Vagina (tissue), 2 donors: ENCODE data around the gene PGA4. TPM values are rescaled to one million over a fixed set of nuclear protein-coding genes. Genes with fewer than 3 reads are reported as not detected.

ENCODE experiments used
- DNase-seq, 2 donors: peaks; one replicate each; pipeline ENCODE4 v3.0.0-alpha.2; 2017; ENCODE audit errors: extremely low spot score in 2 of 2
- H3K27ac ChIP-seq: fragments of 200-600 bp; sonication (generic); one replicate; pipeline ENCODE4 v1.5.1; 2019
- H3K27me3 ChIP-seq: fragments of 200-600 bp; sonication (generic); one replicate; pipeline ENCODE4 v1.5.1; 2019
- H3K36me3 ChIP-seq, 2 donors: fragments of 200-600 bp; sonication (generic); one replicate each; pipeline ENCODE4 v1.5.1; 2017 to 2019
- H3K4me1 ChIP-seq: fragments of 200-600 bp; sonication (generic); one replicate; pipeline ENCODE4 v1.5.1; 2019
- H3K4me3 ChIP-seq, 2 donors: fragments of 200-600 bp; sonication (generic); 1 replicate in 1 of 2; 2 replicates in 1 of 2; pipeline ENCODE4 v1.5.1; 2016 to 2019
- H3K9me3 ChIP-seq: fragments of 200-600 bp; sonication (generic); one replicate; pipeline ENCODE4 v1.5.1; 2019
- CTCF ChIP-seq, 3 experiments: fragments of 450-650 bp in 2 of 3; fragments of 200-600 bp in 1 of 3; sonication (generic) in 1 of 3; IDR thresholded peaks; one replicate each; pipeline ENCODE4 v1.5.1; 2017 to 2019; ENCODE audit warnings: antibody characterized with exemption in 3 of 3, mild to moderate bottlenecking in 2 of 3, moderate library complexity in 2 of 3
- POLR2A ChIP-seq, 2 donors: fragments of 450-650 bp; IDR thresholded peaks; one replicate each; pipeline ENCODE4 v1.6.1; 2017; ENCODE audit warnings: antibody characterized with exemption in 2 of 2, mild to moderate bottlenecking in 2 of 2, moderate library complexity in 2 of 2
- POLR2AphosphoS5 ChIP-seq, 2 donors: sonication (generic); formaldehyde crosslinking; IDR thresholded peaks; one replicate each; pipeline ENCODE4 v1.9.0; 2017; ENCODE audit warnings: antibody characterized with exemption in 2 of 2, mild to moderate bottlenecking in 2 of 2, low read depth in 1 of 2; ENCODE audit not compliant: insufficient read depth in 1 of 2
- intact Hi-C: fragments of 100-400 bp; cut with DNase I; formaldehyde crosslinking; loops from one replicate; pipeline ENCODE4 v1.15.1; 2023
- total RNA-seq: library from RNA; depleted of rRNA; stranded (reverse); fragments of >200 nt; gene quantifications from one replicate; pipeline ENCODE4 v1.2.3, GENCODE V29; 2016

PGA4 gene
- total RNA-seq, 1 donor from 2014 or later = 7.6 TPM

GRCh38 chr11:61187505-61188130 lies 34.5 kb upstream of the PGA4 start:
- Histone ChIP-seq H3K4me1 (no peaks in the 10 kb centered on the region), H3K27me3 (no peaks in the 10 kb centered on the region), H3K27ac (no peak overlapping the region), H3K9me3 (no peaks in the 10 kb centered on the region), H3K4me3 (no peak overlapping the region), H3K36me3 (no peaks in the 10 kb centered on the region)
- intact Hi-C loops = loop anchor here (10.0 kb wide), 1 partner anchor 53 kb away; no protein-coding TSS in a partner anchor
- peak; percentile 58 to 85 (median 67) for TF ChIP-seq CTCF (IDR thresholded peaks at IDR 0.05)
- no peak for TF ChIP-seq POLR2A (IDR thresholded peaks at IDR 0.05)
- TF ChIP-seq POLR2AphosphoS5 (IDR thresholded peaks at IDR 0.05; ENCODE audit: insufficient read depth in 1 of 2, low read depth in 1 of 2) = peak in 1 of 2 donors; percentile 31
- DNase-seq = no peak

GRCh38 chr11:61189933-61190332 lies 32.2 kb upstream of the PGA4 start:
- DNase-seq = no peak
- intact Hi-C loops = loop anchor here (10.0 kb wide), 1 partner anchor 55 kb away; no protein-coding TSS in a partner anchor

GRCh38 chr11:61193596-61193995 lies 28.6 kb upstream of the PGA4 start:
- Histone ChIP-seq H3K4me1 (no peaks in the 10 kb centered on the region), H3K27me3 (no peaks in the 10 kb centered on the region), H3K9me3 (peaks cover 2% of the 10 kb centered on the region), H3K4me3 (no peak overlapping the region), H3K27ac (no peak overlapping the region), H3K36me3 (no peaks in the 10 kb centered on the region)
- intact Hi-C loops = no loop called here
- no peak for TF ChIP-seq POLR2A (IDR thresholded peaks at IDR 0.05)
- no peak for TF ChIP-seq POLR2AphosphoS5 (IDR thresholded peaks at IDR 0.05; ENCODE audit: insufficient read depth in 1 of 2, low read depth in 1 of 2)
- TF ChIP-seq CTCF (IDR thresholded peaks at IDR 0.05) = no peak
- DNase-seq = no peak

More at GRCh38 chr11:61189933-61190332, 32.2 kb upstream of the PGA4 start:
- no peak for TF ChIP-seq CTCF (IDR thresholded peaks at IDR 0.05)
- no peak overlapping the region for H3K4me3 ChIP-seq
- no peaks in the 10 kb centered on the region for H3K27me3 ChIP-seq
- no peaks in the 10 kb centered on the region for H3K9me3 ChIP-seq
- no peak overlapping the region for H3K27ac ChIP-seq
- no peaks in the 10 kb centered on the region for H3K4me1 ChIP-seq
- H3K36me3 ChIP-seq = no peaks in the 10 kb centered on the region

GRCh38 chr11:61194169-61194671 lies 27.9 kb upstream of the PGA4 start:
- Histone ChIP-seq H3K27me3 (no peaks in the 10 kb centered on the region), H3K4me1 (no peaks in the 10 kb centered on the region), H3K36me3 (no peaks in the 10 kb centered on the region), H3K27ac (no peak overlapping the region), H3K4me3 (no peak overlapping the region), H3K9me3 (peaks cover 4% of the 10 kb centered on the region)
- no peak for DNase-seq
- no peak for TF ChIP-seq CTCF (IDR thresholded peaks at IDR 0.05)
- no peak for TF ChIP-seq POLR2A (IDR thresholded peaks at IDR 0.05)
- TF ChIP-seq POLR2AphosphoS5 (IDR thresholded peaks at IDR 0.05; ENCODE audit: insufficient read depth in 1 of 2, low read depth in 1 of 2) = no peak
- intact Hi-C loops = no loop called here

GRCh38 chr11:61194981-61195695 lies 27.0 kb upstream of the PGA4 start:
- no peaks in the 10 kb centered on the region for H3K27me3 ChIP-seq
- no peaks in the 10 kb centered on the region for H3K36me3 ChIP-seq
- H3K4me3 ChIP-seq = no peak overlapping the region
- H3K4me1 ChIP-seq = no peaks in the 10 kb centered on the region
- TF ChIP-seq CTCF (IDR thresholded peaks at IDR 0.05) (no peak), POLR2A (IDR thresholded peaks at IDR 0.05) (no peak), POLR2AphosphoS5 (IDR thresholded peaks at IDR 0.05; ENCODE audit: insufficient read depth in 1 of 2, low read depth in 1 of 2) (no peak)
- DNase-seq = no peak
- intact Hi-C loops = no loop called here
- H3K27ac ChIP-seq = no peak overlapping the region
- H3K9me3 ChIP-seq = peaks cover 4% of the 10 kb centered on the region
